ENCODE measurements around the gene ZNF628.

DNA sequence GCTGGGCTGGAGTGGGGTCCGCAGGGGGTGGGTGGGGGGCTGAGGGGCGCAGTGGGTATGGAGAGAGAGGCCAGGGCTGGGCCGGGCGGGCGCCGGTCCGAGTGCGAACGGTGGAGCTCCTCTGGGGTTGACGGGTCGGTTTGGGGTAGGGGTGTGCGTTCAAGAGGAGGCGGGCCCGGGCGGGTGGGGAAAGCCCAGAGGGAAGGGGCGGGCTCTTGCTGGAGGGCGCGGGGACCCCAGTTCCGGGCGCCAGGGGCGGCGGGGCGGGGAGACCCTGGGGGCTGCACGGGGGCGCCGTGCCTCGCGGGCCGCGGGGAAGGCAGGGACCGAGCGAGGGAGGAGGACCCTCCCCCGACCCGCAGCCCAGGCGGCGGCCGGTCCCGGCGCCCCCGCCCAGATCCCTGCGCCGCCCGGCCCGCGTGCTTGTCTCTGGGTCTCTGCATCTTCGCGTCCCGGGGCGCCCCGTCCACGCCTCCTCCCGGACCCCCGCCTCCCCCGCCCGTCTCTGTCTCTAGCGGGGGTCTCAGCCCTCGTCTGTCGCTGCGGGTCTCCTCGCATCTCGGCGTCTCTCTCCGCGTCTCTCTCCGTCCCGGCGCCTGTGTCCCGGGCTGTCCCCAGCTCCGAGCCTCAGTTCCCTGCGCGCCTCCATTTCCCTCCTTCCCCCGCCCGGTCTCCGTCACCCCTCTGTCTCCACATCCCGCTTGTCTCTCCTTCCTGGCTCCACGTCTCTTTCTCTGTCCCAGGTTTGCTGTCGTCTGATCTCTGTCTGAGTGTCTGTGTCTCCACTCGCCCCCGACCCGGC is 25.1 kb upstream of the ZNF628 start:
- TF ChIP-seq, protein P1, sequence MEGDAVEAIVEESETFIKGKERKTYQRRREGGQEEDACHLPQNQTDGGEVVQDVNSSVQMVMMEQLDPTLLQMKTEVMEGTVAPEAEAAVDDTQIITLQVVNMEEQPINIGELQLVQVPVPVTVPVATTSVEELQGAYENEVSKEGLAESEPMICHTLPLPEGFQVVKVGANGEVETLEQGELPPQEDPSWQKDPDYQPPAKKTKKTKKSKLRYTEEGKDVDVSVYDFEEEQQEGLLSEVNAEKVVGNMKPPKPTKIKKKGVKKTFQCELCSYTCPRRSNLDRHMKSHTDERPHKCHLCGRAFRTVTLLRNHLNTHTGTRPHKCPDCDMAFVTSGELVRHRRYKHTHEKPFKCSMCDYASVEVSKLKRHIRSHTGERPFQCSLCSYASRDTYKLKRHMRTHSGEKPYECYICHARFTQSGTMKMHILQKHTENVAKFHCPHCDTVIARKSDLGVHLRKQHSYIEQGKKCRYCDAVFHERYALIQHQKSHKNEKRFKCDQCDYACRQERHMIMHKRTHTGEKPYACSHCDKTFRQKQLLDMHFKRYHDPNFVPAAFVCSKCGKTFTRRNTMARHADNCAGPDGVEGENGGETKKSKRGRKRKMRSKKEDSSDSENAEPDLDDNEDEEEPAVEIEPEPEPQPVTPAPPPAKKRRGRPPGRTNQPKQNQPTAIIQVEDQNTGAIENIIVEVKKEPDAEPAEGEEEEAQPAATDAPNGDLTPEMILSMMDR (IDR thresholded peaks at IDR 0.05; ENCODE audit: low read length), result no peak
- no peak for TF ChIP-seq EZH2 (IDR thresholded peaks at IDR 0.05; ENCODE audit: borderline replicate concordance, low read length)
